HepG2 (cell line): Measurements from ENCODE around the gene SPRR4. TPM values are rescaled to one million over a fixed set of nuclear protein-coding genes. Genes with fewer than 3 reads are reported as not detected.

Source experiments
- ATAC-seq: fragments of 200-7000 bp; cut with Tn5 transposase; 3 replicates; pipeline ENCODE4 v1.9.1; 2020; ENCODE audit warnings: mild to moderate bottlenecking, moderate library complexity
- BruUV-seq: library from RNA; stranded (reverse); fragments of 400-500 nt; replicated peaks from 2 replicates; lab custom pipeline; 2021; lab: Mats Ljungman, UMichigan
- CTCF ChIA-PET: fragments of 300-600 bp; formaldehyde crosslinking; extraction: SDS; loops from one replicate; lab custom pipeline; 2021; ENCODE audit warnings: low total read pairs, inconsistent platforms, low intra/inter-chr PET ratio; lab: Yijun Ruan, JAX
- POLR2A ChIA-PET: fragments of 350-600 bp; sonication (Branson Sonifier 250); formaldehyde crosslinking; loops from one replicate; lab custom pipeline; 2020; ENCODE audit warnings: antibody characterized with exemption, inconsistent platforms; lab: Yijun Ruan, JAX
- DNase-seq: peaks from one replicate; pipeline ENCODE4 v3.0.0-alpha.2; 2015; ENCODE audit warnings: low spot score
- FAIRE-seq: peaks from 3 replicates; lab custom pipeline; 2011; peaks lifted over from hg19 to GRCh38; lab: Jason Lieb, UNC
- H2AFZ ChIP-seq: one replicate; pipeline ENCODE4 v1.6.1; 2011; ENCODE audit warnings: low read length, inconsistent platforms
- H3K27ac ChIP-seq: fragments of 300-600 bp; 3 replicates; pipeline ENCODE4 v1.8.0; 2011; ENCODE audit warnings: mixed run types, mild to moderate bottlenecking, mixed read lengths, low read length, inconsistent platforms; ENCODE audit not compliant: insufficient read depth; ENCODE audit errors: extremely low read length
- H3K27me3 ChIP-seq, 2 experiments: fragments of 200-600 bp in 1 of 2; 2 replicates in 1 of 2; 3 replicates in 1 of 2; pipeline versions ENCODE4 v1.6.0 to v1.8.0; 2011; ENCODE audit warnings: low read length in 2 of 2, mild to moderate bottlenecking in 2 of 2, moderate library complexity in 2 of 2, inconsistent platforms in 1 of 2; ENCODE audit not compliant: insufficient read depth in 2 of 2, control insufficient read depth in 1 of 2
- H3K36me3 ChIP-seq, 2 experiments: fragments of 200-600 bp in 1 of 2; replicated peaks in 1 of 2; 2 replicates in 1 of 2; 3 replicates in 1 of 2; pipeline versions ENCODE4 v1.5.1 to v1.8.0; 2011; ENCODE audit warnings: low read length in 2 of 2, inconsistent platforms in 1 of 2; ENCODE audit not compliant: insufficient read depth in 2 of 2, control insufficient read depth in 1 of 2
- H3K4me1 ChIP-seq: 2 replicates; pipeline ENCODE4 v1.5.1; 2012; ENCODE audit warnings: low read length, inconsistent platforms; ENCODE audit not compliant: insufficient read depth
- H3K4me2 ChIP-seq: 2 replicates; pipeline ENCODE4 v1.6.0; 2011; ENCODE audit warnings: low read depth, low read length, inconsistent platforms
- H3K4me3 ChIP-seq, 3 experiments: fragments of 200-600 bp in 1 of 3; sonication (generic), shearing (Covaris generic) in 1 of 3; replicated peaks in 1 of 3; 2 replicates each; pipeline ENCODE4 v1.5.1; 2011 to 2016; ENCODE audit warnings: low read length in 3 of 3, inconsistent platforms in 2 of 3, low read depth in 2 of 3, mild to moderate bottlenecking in 2 of 3, control low read depth in 1 of 3, mixed read lengths in 1 of 3; ENCODE audit not compliant: insufficient read depth in 1 of 3
- H3K79me2 ChIP-seq: one replicate; pipeline ENCODE4 v1.6.1; 2011; ENCODE audit warnings: low read length, inconsistent platforms; ENCODE audit not compliant: insufficient read depth
- H3K9ac ChIP-seq: 2 replicates; pipeline ENCODE4 v1.6.0; 2011; ENCODE audit warnings: mild to moderate bottlenecking, low read depth, low read length, inconsistent platforms; ENCODE audit not compliant: insufficient read depth
- H3K9me3 ChIP-seq: 2 replicates; pipeline ENCODE4 v1.5.1; 2012; ENCODE audit warnings: mild to moderate bottlenecking, low read length
- H4K20me1 ChIP-seq: 2 replicates; pipeline ENCODE4 v1.6.0; 2011; ENCODE audit warnings: inconsistent platforms, mild to moderate bottlenecking, low read length, moderate library complexity; ENCODE audit not compliant: insufficient read depth
- CREB1 ChIP-seq, 2 experiments: fragments of 450-650 bp in 1 of 2; IDR thresholded peaks; 2 replicates each; pipeline ENCODE4 v1.6.1; 2016 to 2017; ENCODE audit warnings: control low read depth in 1 of 2, mild to moderate bottlenecking in 1 of 2, missing compliant biosample characterization in 1 of 2, missing genetic modification characterization in 1 of 2
- EEA1 ChIP-seq: sonication (generic); formaldehyde crosslinking; IDR thresholded peaks from 2 replicates; pipeline ENCODE4 v1.5.1; 2020; ENCODE audit warnings: mild to moderate bottlenecking, missing genetic modification reagents, borderline replicate concordance
- ELK4 ChIP-seq: sonication (generic); formaldehyde crosslinking; IDR thresholded peaks from 2 replicates; pipeline ENCODE4 v1.9.0; 2021; ENCODE audit warnings: missing genetic modification reagents, borderline replicate concordance
- FUBP1 ChIP-seq: sonication (generic); formaldehyde crosslinking; IDR thresholded peaks from 2 replicates; pipeline ENCODE4 v1.5.1; 2020; ENCODE audit warnings: missing genetic modification reagents, mild to moderate bottlenecking, borderline replicate concordance
- PHB2 ChIP-seq: fragments of 450-650 bp; IDR thresholded peaks from 2 replicates; pipeline ENCODE4 v1.6.1; 2018; ENCODE audit not compliant: partially characterized antibody
- PHF8 ChIP-seq: sonication (generic); formaldehyde crosslinking; IDR thresholded peaks from 2 replicates; pipeline ENCODE4 v1.5.0; 2020; ENCODE audit warnings: missing genetic modification reagents
- RXRB ChIP-seq: IDR thresholded peaks from 2 replicates; pipeline ENCODE4 v1.6.1; 2016; ENCODE audit warnings: borderline replicate concordance, missing genetic modification reagents, missing compliant biosample characterization
- SOX13 ChIP-seq, 3 experiments: fragments of 450-650 bp in 1 of 3; sonication (generic) in 1 of 3; formaldehyde crosslinking in 1 of 3; IDR thresholded peaks in 2 of 3; conservative IDR thresholded peaks in 1 of 3; 2 replicates each; pipeline versions ENCODE4 v1.5.0 to v1.6.1; 2016 to 2020; ENCODE audit warnings: antibody characterized with exemption in 1 of 3, mild to moderate bottlenecking in 1 of 3, missing compliant biosample characterization in 1 of 3, missing genetic modification reagents in 1 of 3, moderate library complexity in 1 of 3
- ZNF207 ChIP-seq: fragments of 450-650 bp; IDR thresholded peaks from 2 replicates; pipeline ENCODE4 v1.6.1; 2016; ENCODE audit warnings: antibody characterized with exemption, borderline replicate concordance
- ZNF552 ChIP-seq: sonication (generic); formaldehyde crosslinking; IDR thresholded peaks from 2 replicates; pipeline ENCODE4 v1.9.0; 2022; ENCODE audit warnings: missing genetic modification reagents, mild to moderate bottlenecking, borderline replicate concordance
- ZNF749 ChIP-seq: sonication (generic); formaldehyde crosslinking; IDR thresholded peaks from 2 replicates; pipeline ENCODE4 v1.8.0; 2022; ENCODE audit warnings: mild to moderate bottlenecking, missing genetic modification reagents, moderate library complexity, borderline replicate concordance
- ZNF761 ChIP-seq: sonication (generic); formaldehyde crosslinking; conservative IDR thresholded peaks from 2 replicates; pipeline ENCODE4 v1.4.0; 2020; ENCODE audit warnings: mild to moderate bottlenecking, missing genetic modification reagents
- WGBS: methylation state at CpG from one replicate; pipeline ENCODE4 v1.1.6; 2017; ENCODE audit warnings: low lambda C conversion rate; 5-methylcytosine and 5-hydroxymethylcytosine counted together
- in situ Hi-C: cut with HindIII; loops from 2 replicates; pipeline ENCODE4 v1.10.0; 2017; ENCODE audit warnings: low pct_unique_long_range_greater_than_20kb; ENCODE audit not compliant: extremely low pct_ligation_motif_present
- intact Hi-C: fragments of 100-400 bp; cut with micrococcal nuclease; formaldehyde crosslinking; loops from one replicate; pipeline ENCODE4 v1.10.0; 2022; ENCODE audit not compliant: unreplicated experiment
- polyA plus RNA-seq, 8 experiments: library from polyadenylated mRNA; depleted of rRNA in 3 of 8; stranded (reverse) in 7 of 8; unstranded in 1 of 8; fragments of >200 nt; fragmentation: Illumina TruSeq in 4 of 8; extraction: Trizol in 4 of 8; gene quantifications; 2 replicates each; pipeline versions ENCODE4 v1.2.1 to v1.2.3, GENCODE V29; 2011 to 2016; ENCODE audit warnings: low read depth in 4 of 8, missing spikeins in 1 of 8, mixed read lengths in 1 of 8; ENCODE audit not compliant: insufficient read depth in 1 of 8
- total RNA-seq, 5 experiments: library from RNA; depleted of rRNA; stranded (reverse); fragments of >200 nt; fragmentation: Illumina TruSeq; extraction: Trizol; gene quantifications; 2 replicates each; pipeline ENCODE4 v1.2.3, GENCODE V29; 2016; ENCODE audit warnings: low read depth in 1 of 5

SPRR4 gene
- total and polyA plus RNA-seq, 2 of the 13 experiments (the other 11 are each of a cell fraction or from before 2014, with no cell fraction given): not detected

GRCh38 chr1:152928671-152929070 is 41.8 kb upstream of the SPRR4 start (continued):
- TF ChIP-seq CREB1 (IDR thresholded peaks at IDR 0.05) (peak; percentile 27; the same call in 1 of the 2 replicates), CREB1 (CRISPR knock-in tag; IDR thresholded peaks at IDR 0.05) (no peak), SOX13 (IDR thresholded peaks at IDR 0.05) (peak; percentile 42; the same call in 1 of the 2 replicates), SOX13 (CRISPR knock-in tag; conservative IDR thresholded peaks at IDR 0.05 in 1 of 2, IDR thresholded peaks at IDR 0.05 in 1 of 2) (peak in 1 of 2 experiments; percentile 85; a peak in 2 of 4 replicates)
- TF ChIP-seq, all 625 proteins: peak for 10

- Histone ChIP-seq H3K27ac (no peak overlapping the region), H3K4me2 (no peak overlapping the region), H2AFZ (no peak overlapping the region), H3K4me1 (peaks cover 6% of the 10 kb centered on the region), H3K27me3 (no peaks in the 10 kb centered on the region), H3K9ac (no peak overlapping the region), H3K4me3 (no peak overlapping the region), H3K36me3 (no peaks in the 10 kb centered on the region), H4K20me1 (no peaks in the 10 kb centered on the region), H3K9me3 (no peaks in the 10 kb centered on the region), H3K79me2 (no peaks in the 10 kb centered on the region)
- intact Hi-C loops: no loop called here
- no peak for FAIRE-seq
- CTCF ChIA-PET: no interaction called here
- in situ Hi-C loops: no loop called here
- POLR2A ChIA-PET: no interaction called here
- 0% methylated on average over 4 of the region's 4 CpGs for WGBS
- ATAC-seq: no peak
- TF ChIP-seq PHB2: no peak
- TF ChIP-seq FUBP1 (CRISPR knock-in tag): no peak
- TF ChIP-seq ZNF552: no peak
- no peak for TF ChIP-seq PHF8 (CRISPR knock-in tag)
- no peak for TF ChIP-seq ELK4 (CRISPR knock-in tag)
- no peak for TF ChIP-seq ZNF207
- TF ChIP-seq ZNF749 (CRISPR knock-in tag): no peak
- TF ChIP-seq RXRB (CRISPR knock-in tag): no peak
- TF ChIP-seq ZNF761 (CRISPR knock-in tag): no peak
- no peak for TF ChIP-seq EEA1 (CRISPR knock-in tag)
- no TSS peak for BruUV-seq
- DNase-seq: no peak
Measured at GRCh38 chr1:152932170-152932811, 38.2 kb upstream of the SPRR4 start.
